ENCODE results near the gene WWOX. TPM values are rescaled to one million over a fixed set of nuclear protein-coding genes. Genes with fewer than 3 reads are reported as not detected.

The WWOX gene
- total RNA-seq, 2 donors from 2014 or later: 33.8 to 82.5 TPM

- ATAC-seq (ENCODE audit: insufficient number of reproducible peaks, low FRiP score, low read depth) (no peak), DNase-seq (ENCODE audit: low spot score) (no peak)
- Histone ChIP-seq H3K36me3 (no peaks in the 10 kb centered on the region), H3K27me3 (replicated peaks; ENCODE audit: insufficient read depth) (no peaks in the 10 kb centered on the region), H3K27ac (no peak overlapping the region), H3K4me3 (no peak overlapping the region), H3K4me1 (ENCODE audit: control insufficient read depth in 1 of 2, low read depth in 2 of 2) (no peaks in the 10 kb centered on the region), H3K9me3 (no peaks in the 10 kb centered on the region)
- no peak for TF ChIP-seq CTCF (IDR thresholded peaks at IDR 0.05)
Observed at GRCh38 chr16:78552106-78552675, 452.7 kb downstream of the WWOX start.

- H3K27ac ChIP-seq: no peak overlapping the region
- H3K4me1 ChIP-seq (ENCODE audit: control insufficient read depth in 1 of 2, low read depth in 2 of 2): peaks cover 0 to 3% of the 10 kb centered on the region in 2 donors
- ATAC-seq (ENCODE audit: insufficient number of reproducible peaks, low FRiP score, low read depth): no peak
- no peak for DNase-seq (ENCODE audit: low spot score)
- no peak overlapping the region for H3K4me3 ChIP-seq
- no peaks in the 10 kb centered on the region for H3K36me3 ChIP-seq
- TF ChIP-seq CTCF (IDR thresholded peaks at IDR 0.05): no peak
- no peaks in the 10 kb centered on the region for H3K9me3 ChIP-seq
- H3K27me3 ChIP-seq (replicated peaks; ENCODE audit: insufficient read depth): no peaks in the 10 kb centered on the region
Observed at GRCh38 chr16:78552716-78553115, 453.3 kb downstream of the WWOX start.

- no peak for TF ChIP-seq CTCF (IDR thresholded peaks at IDR 0.05)
- Histone ChIP-seq H3K9me3 (no peaks in the 10 kb centered on the region), H3K27ac (no peak overlapping the region), H3K4me1 (ENCODE audit: control insufficient read depth in 1 of 2, low read depth in 2 of 2) (peaks cover 0 to 8% of the 10 kb centered on the region in 2 donors), H3K36me3 (no peaks in the 10 kb centered on the region), H3K27me3 (replicated peaks; ENCODE audit: insufficient read depth) (no peaks in the 10 kb centered on the region), H3K4me3 (no peak overlapping the region)
- DNase-seq (ENCODE audit: low spot score): no peak
- no peak for ATAC-seq (ENCODE audit: insufficient number of reproducible peaks, low FRiP score, low read depth)
Observed at GRCh38 chr16:78553268-78554039, 454.0 kb downstream of the WWOX start.

- ATAC-seq (ENCODE audit: insufficient number of reproducible peaks, low FRiP score, low read depth) (no peak), DNase-seq (ENCODE audit: low spot score) (no peak)
- Histone ChIP-seq H3K9me3 (no peaks in the 10 kb centered on the region), H3K27ac (no peak overlapping the region), H3K27me3 (replicated peaks; ENCODE audit: insufficient read depth) (no peaks in the 10 kb centered on the region), H3K4me3 (no peak overlapping the region), H3K4me1 (ENCODE audit: control insufficient read depth in 1 of 2, low read depth in 2 of 2) (peaks cover 0 to 8% of the 10 kb centered on the region in 2 donors), H3K36me3 (no peaks in the 10 kb centered on the region)
- TF ChIP-seq CTCF (IDR thresholded peaks at IDR 0.05): no peak
Observed at GRCh38 chr16:78556421-78556820, 457.0 kb downstream of the WWOX start.

GRCh38 chr16:78560997-78561396 lies 461.5 kb downstream of the WWOX start:
- no peak for TF ChIP-seq CTCF (IDR thresholded peaks at IDR 0.05)
- ATAC-seq (ENCODE audit: insufficient number of reproducible peaks, low FRiP score, low read depth) (no peak), DNase-seq (ENCODE audit: low spot score) (no peak)
- no peaks in the 10 kb centered on the region for H3K27me3 ChIP-seq (replicated peaks; ENCODE audit: insufficient read depth)
- H3K27ac ChIP-seq: no peak overlapping the region
- H3K9me3 ChIP-seq: no peaks in the 10 kb centered on the region
- H3K4me3 ChIP-seq: no peak overlapping the region
- H3K4me1 ChIP-seq (ENCODE audit: control insufficient read depth in 1 of 2, low read depth in 2 of 2): peaks cover 0 to 8% of the 10 kb centered on the region in 2 donors
- no peaks in the 10 kb centered on the region for H3K36me3 ChIP-seq
